Liver (tissue), 3 donors: ENCODE results near the gene HSPG2.

Experiments
- ATF3 ChIP-seq: IDR thresholded peaks from 2 replicates; pipeline ENCODE4 v1.6.1; 2016; ENCODE audit warnings: antibody characterized with exemption
- CTCF ChIP-seq: fragments of 150-350 bp; IDR thresholded peaks from 2 replicates; pipeline ENCODE4 v1.5.1; 2017; ENCODE audit warnings: improper control_type of control experiment, low read depth, low read length; ENCODE audit not compliant: missing input control
- EGR1 ChIP-seq, 2 donors: IDR thresholded peaks; 2 replicates each; pipeline ENCODE4 v1.6.1; 2016 to 2018; ENCODE audit warnings: antibody characterized with exemption in 2 of 2, low read depth in 2 of 2
- FOXA1 ChIP-seq: IDR thresholded peaks from 2 replicates; pipeline ENCODE4 v1.6.1; 2016; ENCODE audit warnings: antibody characterized with exemption
- GABPA ChIP-seq, 2 donors: IDR thresholded peaks in 1 of 2; conservative IDR thresholded peaks in 1 of 2; 2 replicates each; pipeline ENCODE4 v1.6.1; 2016; ENCODE audit warnings: antibody characterized with exemption in 2 of 2, mild to moderate bottlenecking in 1 of 2, moderate library complexity in 1 of 2
- HNF4G ChIP-seq: IDR thresholded peaks from 2 replicates; pipeline ENCODE4 v1.6.1; 2016; ENCODE audit warnings: antibody characterized with exemption
- JUND ChIP-seq, 2 donors: IDR thresholded peaks; 2 replicates each; pipeline ENCODE4 v1.6.1; 2016; ENCODE audit warnings: antibody characterized with exemption in 2 of 2
- MAX ChIP-seq: IDR thresholded peaks from 2 replicates; pipeline ENCODE4 v1.6.1; 2016; ENCODE audit warnings: antibody characterized with exemption
- NR2F2 ChIP-seq: IDR thresholded peaks from 2 replicates; pipeline ENCODE4 v1.6.1; 2016; ENCODE audit warnings: antibody characterized with exemption
- REST ChIP-seq: IDR thresholded peaks from 2 replicates; pipeline ENCODE4 v1.6.1; 2016; ENCODE audit warnings: antibody characterized with exemption, mild to moderate bottlenecking
- RXRA ChIP-seq, 2 donors: IDR thresholded peaks; 2 replicates each; pipeline ENCODE4 v1.6.1; 2017 to 2018; ENCODE audit warnings: antibody characterized with exemption in 2 of 2, mild to moderate bottlenecking in 1 of 2
- SP1 ChIP-seq: IDR thresholded peaks from 2 replicates; pipeline ENCODE4 v1.6.1; 2018; ENCODE audit warnings: antibody characterized with exemption, mild to moderate bottlenecking
- TAF1 ChIP-seq: conservative IDR thresholded peaks from 2 replicates; pipeline ENCODE4 v1.6.1; 2016; ENCODE audit warnings: antibody characterized with exemption, mild to moderate bottlenecking
- YY1 ChIP-seq: IDR thresholded peaks from 2 replicates; pipeline ENCODE4 v1.6.1; 2016; ENCODE audit warnings: antibody characterized with exemption, mild to moderate bottlenecking
- donor health status: healthy.
- donor health status: healthy.

- TF ChIP-seq CTCF (no peak), ATF3 (no peak), RXRA (IDR thresholded peaks at IDR 0.05) (no peak), JUND (IDR thresholded peaks at IDR 0.05) (no peak), FOXA1 (no peak), TAF1 (no peak), MAX (no peak), SP1 (no peak), EGR1 (IDR thresholded peaks at IDR 0.05; ENCODE audit: low read depth in 2 of 2) (no peak), YY1 (no peak), REST (no peak), GABPA (IDR thresholded peaks at IDR 0.05 in 1 of 2, conservative IDR thresholded peaks at IDR 0.05 in 1 of 2) (no peak), NR2F2 (no peak), HNF4G (no peak)
Measured at GRCh38 chr1:21816602-21817302, 120.4 kb downstream of the HSPG2 start.
